NCI-H748 (cell line): Measurements from ENCODE around the gene TH.
"Not testable (repeated sequence)": the region's sequence is repeated elsewhere in the genome, so short reads cannot be mapped to it uniquely, and the experiment has no call there.

Experiments
- DNase-seq: peaks from one replicate; lab custom pipeline; 2025; ENCODE audit not compliant: unreplicated experiment; lab: John Stamatoyannopoulos, UW

TH gene

GRCh38 chr11:2196970-2197770 lies 25.6 kb upstream of the TH start:
- peak; percentile 79 for DNase-seq

GRCh38 chr11:2195756-2196088 lies 24.1 kb upstream of the TH start:
- DNase-seq: no peak

- peak; percentile 55 for DNase-seq
Measured at GRCh38 chr11:2194877-2195755, 23.5 kb upstream of the TH start.

GRCh38 chr11:2193888-2194595 lies 22.4 kb upstream of the TH start:
- DNase-seq: not testable (repeated sequence)

GRCh38 chr11:2193099-2193887 lies 21.7 kb upstream of the TH start:
- DNase-seq: no peak

- DNase-seq: no peak
Measured at GRCh38 chr11:2192435-2192834, 20.8 kb upstream of the TH start.

- DNase-seq: no peak
Measured at GRCh38 chr11:2191883-2192282, 20.3 kb upstream of the TH start.

GRCh38 chr11:2190657-2191471 lies 19.2 kb upstream of the TH start:
- peak; percentile 93 for DNase-seq

GRCh38 chr11:2189938-2190656 lies 18.5 kb upstream of the TH start:
- no peak for DNase-seq

GRCh38 chr11:2188745-2189144 lies 17.1 kb upstream of the TH start:
- DNase-seq: no peak

- DNase-seq: no peak
Measured at GRCh38 chr11:2187280-2187707, 15.7 kb upstream of the TH start.

GRCh38 chr11:2186669-2187279 lies 15.2 kb upstream of the TH start:
- peak; percentile 81 for DNase-seq

- no peak for DNase-seq
Measured at GRCh38 chr11:2185324-2186085, 13.9 kb upstream of the TH start.

GRCh38 chr11:2182692-2183474 lies 11.3 kb upstream of the TH start:
- DNase-seq: no peak

GRCh38 chr11:2182075-2182474 lies 10.5 kb upstream of the TH start:
- no peak for DNase-seq

- no peak for DNase-seq
Measured at GRCh38 chr11:2180789-2181370, 9.3 kb upstream of the TH start.

GRCh38 chr11:2180347-2180746 lies 8.7 kb upstream of the TH start:
- no peak for DNase-seq
